ENCODE measurements around the gene GALNTL6.
"Not testable (repeated sequence)": the region's sequence is repeated elsewhere in the genome, so short reads cannot be mapped to it uniquely, and the experiment has no call there.

DNA sequence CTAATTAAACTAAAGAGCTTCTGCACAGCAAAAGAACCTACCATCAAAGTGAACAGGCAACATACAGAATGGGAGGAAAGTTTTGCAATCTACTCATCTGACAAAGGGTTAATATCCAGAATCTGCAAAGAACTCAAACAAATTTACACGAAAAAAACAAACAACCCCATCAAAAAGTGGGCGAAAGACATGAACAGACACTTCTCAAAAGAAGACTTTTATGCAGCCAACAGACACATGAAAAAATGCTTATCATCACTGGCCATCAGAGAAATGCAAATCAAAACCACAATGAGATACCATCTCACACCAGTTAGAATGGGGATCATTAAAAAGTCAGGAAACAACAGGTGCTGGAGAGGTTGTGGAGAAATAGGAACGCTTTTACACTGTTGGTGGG is 1104.2 kb downstream of the GALNTL6 start:
- TF ChIP-seq, protein P1, sequence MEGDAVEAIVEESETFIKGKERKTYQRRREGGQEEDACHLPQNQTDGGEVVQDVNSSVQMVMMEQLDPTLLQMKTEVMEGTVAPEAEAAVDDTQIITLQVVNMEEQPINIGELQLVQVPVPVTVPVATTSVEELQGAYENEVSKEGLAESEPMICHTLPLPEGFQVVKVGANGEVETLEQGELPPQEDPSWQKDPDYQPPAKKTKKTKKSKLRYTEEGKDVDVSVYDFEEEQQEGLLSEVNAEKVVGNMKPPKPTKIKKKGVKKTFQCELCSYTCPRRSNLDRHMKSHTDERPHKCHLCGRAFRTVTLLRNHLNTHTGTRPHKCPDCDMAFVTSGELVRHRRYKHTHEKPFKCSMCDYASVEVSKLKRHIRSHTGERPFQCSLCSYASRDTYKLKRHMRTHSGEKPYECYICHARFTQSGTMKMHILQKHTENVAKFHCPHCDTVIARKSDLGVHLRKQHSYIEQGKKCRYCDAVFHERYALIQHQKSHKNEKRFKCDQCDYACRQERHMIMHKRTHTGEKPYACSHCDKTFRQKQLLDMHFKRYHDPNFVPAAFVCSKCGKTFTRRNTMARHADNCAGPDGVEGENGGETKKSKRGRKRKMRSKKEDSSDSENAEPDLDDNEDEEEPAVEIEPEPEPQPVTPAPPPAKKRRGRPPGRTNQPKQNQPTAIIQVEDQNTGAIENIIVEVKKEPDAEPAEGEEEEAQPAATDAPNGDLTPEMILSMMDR (IDR thresholded peaks at IDR 0.05) = not testable (repeated sequence)
- not testable (repeated sequence) for TF ChIP-seq POLR2A (IDR thresholded peaks at IDR 0.05)
